ENCODE data around the gene STIL. TPM values are rescaled to one million over a fixed set of nuclear protein-coding genes. Genes with fewer than 3 reads are reported as not detected.

Gene STIL
- total RNA-seq, 1 donor from 2014 or later = 19.7 TPM

GRCh38 chr1:47257224-47257623, 56.7 kb downstream of the STIL start:
- H3K36me3 Mint-ChIP-seq = no peaks in the 10 kb centered on the region
- no peak for DNase-seq (ENCODE audit: extremely low spot score, unreplicated experiment)
- no peaks in the 10 kb centered on the region for H3K4me1 Mint-ChIP-seq (ENCODE audit: unreplicated experiment)
- no peak overlapping the region for H3K4me3 Mint-ChIP-seq
- TF ChIP-seq CTCF (conservative IDR thresholded peaks at IDR 0.05) = no peak
- no peaks in the 10 kb centered on the region for H3K9me3 Mint-ChIP-seq
- no peaks in the 10 kb centered on the region for H3K27me3 Mint-ChIP-seq
- no peak overlapping the region for H3K27ac Mint-ChIP-seq

GRCh38 chr1:47252795-47253194, 61.2 kb downstream of the STIL start:
- Mint-ChIP-seq H3K9me3 (no peaks in the 10 kb centered on the region), H3K4me3 (no peak overlapping the region), H3K4me1 (ENCODE audit: unreplicated experiment) (no peaks in the 10 kb centered on the region), H3K27me3 (no peaks in the 10 kb centered on the region), H3K27ac (no peak overlapping the region), H3K36me3 (peaks cover 5% of the 10 kb centered on the region)
- no peak for DNase-seq (ENCODE audit: extremely low spot score, unreplicated experiment)
- no peak for TF ChIP-seq CTCF (conservative IDR thresholded peaks at IDR 0.05)

- TF ChIP-seq CTCF (conservative IDR thresholded peaks at IDR 0.05) = no peak
- Mint-ChIP-seq H3K4me1 (ENCODE audit: unreplicated experiment) (no peaks in the 10 kb centered on the region), H3K36me3 (peaks cover 5% of the 10 kb centered on the region), H3K27me3 (no peaks in the 10 kb centered on the region), H3K27ac (no peak overlapping the region), H3K4me3 (no peak overlapping the region), H3K9me3 (no peaks in the 10 kb centered on the region)
- DNase-seq (ENCODE audit: extremely low spot score, unreplicated experiment) = no peak
Observed at GRCh38 chr1:47252369-47252768, 61.6 kb downstream of the STIL start.

GRCh38 chr1:47249755-47250154, 64.2 kb downstream of the STIL start:
- no peak for DNase-seq (ENCODE audit: extremely low spot score, unreplicated experiment)
- Mint-ChIP-seq H3K27ac (no peak overlapping the region), H3K9me3 (no peaks in the 10 kb centered on the region), H3K36me3 (peaks cover 5% of the 10 kb centered on the region), H3K27me3 (peaks cover 20% of the 10 kb centered on the region), H3K4me3 (no peak overlapping the region), H3K4me1 (ENCODE audit: unreplicated experiment) (no peaks in the 10 kb centered on the region)
- no peak for TF ChIP-seq CTCF (conservative IDR thresholded peaks at IDR 0.05)

GRCh38 chr1:47244339-47244862, 69.5 kb downstream of the STIL start:
- Mint-ChIP-seq H3K27me3 (peaks cover 61% of the 10 kb centered on the region), H3K4me3 (no peak overlapping the region), H3K36me3 (peaks cover 5% of the 10 kb centered on the region), H3K9me3 (no peaks in the 10 kb centered on the region), H3K27ac (no peak overlapping the region), H3K4me1 (ENCODE audit: unreplicated experiment) (no peaks in the 10 kb centered on the region)
- no peak for DNase-seq (ENCODE audit: extremely low spot score, unreplicated experiment)
- TF ChIP-seq CTCF (conservative IDR thresholded peaks at IDR 0.05) = no peak

- Mint-ChIP-seq H3K27me3 (peaks cover 66% of the 10 kb centered on the region), H3K9me3 (no peaks in the 10 kb centered on the region)
- DNase-seq (ENCODE audit: extremely low spot score, unreplicated experiment) = no peak
Observed at GRCh38 chr1:47243910-47244309, 70.0 kb downstream of the STIL start.

More at GRCh38 chr1:47243910-47244309, 70.0 kb downstream of the STIL start:
- Mint-ChIP-seq H3K4me3 (no peak overlapping the region), H3K36me3 (peaks cover 2% of the 10 kb centered on the region), H3K4me1 (ENCODE audit: unreplicated experiment) (no peaks in the 10 kb centered on the region), H3K27ac (no peak overlapping the region)
- no peak for TF ChIP-seq CTCF (conservative IDR thresholded peaks at IDR 0.05)

Measured in type B pancreatic cell (in vitro differentiated cells).